WTC11 (cell line): ENCODE results near the gene ARL4C. TPM values are rescaled to one million over a fixed set of nuclear protein-coding genes. Genes with fewer than 3 reads are reported as not detected.

ENCODE experiments used
- ATAC-seq: fragments of 200-7000 bp; cut with Tn5 transposase; 2 replicates; pipeline ENCODE4 v1.10.0; 2021; ENCODE audit warnings: mild to moderate bottlenecking, moderate library complexity
- CTCF ChIA-PET: fragments of 300-600 bp; sonication (Branson Sonifier 250); formaldehyde crosslinking; loops from one replicate; lab custom pipeline; 2021; ENCODE audit warnings: antibody characterized with exemption; lab: Charles Lee
- POLR2A ChIA-PET: fragments of 350-600 bp; sonication (Branson Sonifier 250); formaldehyde crosslinking; loops from one replicate; lab custom pipeline; 2021; ENCODE audit warnings: antibody characterized with exemption; lab: Charles Lee
- DNase-seq: peaks from one replicate; pipeline ENCODE4 v3.0.0; 2021; ENCODE audit warnings: low spot score
- H3K27ac Mint-ChIP-seq: 2 replicates; pipeline ENCODE4 v1.8.0; 2021; ENCODE audit warnings: mixed read lengths
- H3K27me3 Mint-ChIP-seq: 2 replicates; pipeline ENCODE4 v1.8.0; 2021; ENCODE audit warnings: low read depth, mild to moderate bottlenecking, moderate library complexity, mixed read lengths
- H3K36me3 Mint-ChIP-seq: 2 replicates; pipeline ENCODE4 v1.8.0; 2021; ENCODE audit warnings: mixed read lengths
- H3K4me1 Mint-ChIP-seq: 2 replicates; pipeline ENCODE4 v1.8.0; 2022; ENCODE audit warnings: mixed read lengths
- H3K4me3 Mint-ChIP-seq: 2 replicates; pipeline ENCODE4 v1.8.0; 2021; ENCODE audit warnings: mild to moderate bottlenecking, moderate library complexity, mixed read lengths
- H3K9me3 Mint-ChIP-seq: 2 replicates; pipeline ENCODE4 v1.8.0; 2021; ENCODE audit warnings: mixed read lengths
- AFF4 ChIP-seq: sonication (generic); formaldehyde crosslinking; IDR thresholded peaks from 2 replicates; pipeline ENCODE4 v1.8.1; 2023; ENCODE audit warnings: mild to moderate bottlenecking, missing genetic modification reagents, borderline replicate concordance
- AR ChIP-seq: fragments of 250-450 bp; sonication (Bioruptor Pico); IDR thresholded peaks from 2 replicates; pipeline ENCODE4 v1.9.0; 2021; ENCODE audit warnings: mild to moderate bottlenecking
- ATF1 ChIP-seq: sonication (generic); formaldehyde crosslinking; IDR thresholded peaks from 2 replicates; pipeline ENCODE4 v1.8.1; 2023; ENCODE audit warnings: mild to moderate bottlenecking, moderate library complexity, missing genetic modification reagents
- CTCF ChIP-seq: fragments of 200-600 bp; IDR thresholded peaks from 2 replicates; pipeline ENCODE4 v1.8.0; 2022; ENCODE audit warnings: antibody characterized with exemption
- E2F4 ChIP-seq: sonication (generic); formaldehyde crosslinking; IDR thresholded peaks from 2 replicates; pipeline ENCODE4 v1.8.1; 2022; ENCODE audit warnings: low read depth, mild to moderate bottlenecking, moderate library complexity, missing genetic modification reagents, borderline replicate concordance
- ETV6 ChIP-seq: sonication (generic); formaldehyde crosslinking; IDR thresholded peaks from 2 replicates; pipeline ENCODE4 v1.8.1; 2022; ENCODE audit warnings: mild to moderate bottlenecking, missing genetic modification reagents
- HMGXB4 ChIP-seq: sonication (generic); formaldehyde crosslinking; IDR thresholded peaks from 2 replicates; pipeline ENCODE4 v1.8.1; 2023; ENCODE audit warnings: mild to moderate bottlenecking, moderate library complexity, missing genetic modification reagents
- JAZF1 ChIP-seq: fragments of 250-450 bp; sonication (Bioruptor Pico); IDR thresholded peaks from 2 replicates; pipeline ENCODE4 v1.9.0; 2021; ENCODE audit warnings: moderate library complexity, mild to moderate bottlenecking, inconsistent platforms
- NFATC4 ChIP-seq: fragments of 250-450 bp; sonication (Bioruptor Pico); IDR thresholded peaks from 2 replicates; pipeline ENCODE4 v1.9.0; 2021; ENCODE audit warnings: mild to moderate bottlenecking
- PREB ChIP-seq: sonication (generic); formaldehyde crosslinking; IDR thresholded peaks from 2 replicates; pipeline ENCODE4 v1.8.1; 2022; ENCODE audit warnings: mild to moderate bottlenecking, missing genetic modification reagents, moderate library complexity, borderline replicate concordance
- SMAD3 ChIP-seq: sonication (generic); formaldehyde crosslinking; IDR thresholded peaks from 2 replicates; pipeline ENCODE4 v1.8.0; 2022; ENCODE audit warnings: missing genetic modification reagents, mild to moderate bottlenecking, borderline replicate concordance
- TCF7 ChIP-seq: sonication (generic); formaldehyde crosslinking; IDR thresholded peaks from 2 replicates; pipeline ENCODE4 v1.8.0; 2022; ENCODE audit warnings: mild to moderate bottlenecking, low read depth, missing genetic modification reagents, moderate library complexity
- TP53 ChIP-seq: sonication (generic); formaldehyde crosslinking; IDR thresholded peaks from 2 replicates; pipeline ENCODE4 v1.8.1; 2023; ENCODE audit warnings: mild to moderate bottlenecking, missing genetic modification reagents
- USF2 ChIP-seq: sonication (generic); formaldehyde crosslinking; IDR thresholded peaks from 2 replicates; pipeline ENCODE4 v1.8.1; 2023; ENCODE audit warnings: mild to moderate bottlenecking, missing genetic modification reagents, moderate library complexity
- ZMAT4 ChIP-seq: fragments of 250-450 bp; sonication (Bioruptor Pico); IDR thresholded peaks from 2 replicates; pipeline ENCODE4 v1.9.0; 2021; ENCODE audit warnings: mild to moderate bottlenecking
- ZNF512 ChIP-seq: sonication (generic); formaldehyde crosslinking; IDR thresholded peaks from 2 replicates; pipeline ENCODE4 v1.8.1; 2022; ENCODE audit warnings: missing genetic modification reagents, borderline replicate concordance
- total RNA-seq: library from RNA; stranded (reverse); gene quantifications from 3 replicates; pipeline ENCODE4 v1.2.3, GENCODE V29; 2021

Gene ARL4C
- total RNA-seq, 1 experiment from 2014 or later: 10.6 TPM

- ATAC-seq (peak; percentile 77), DNase-seq (peak; percentile 88)
- H3K27me3 Mint-ChIP-seq: peaks cover 17% of the 10 kb centered on the region
- ChIA-PET POLR2A (no interaction called here), CTCF (interaction anchor here (0.6 to 1.9 kb wide), 42 partner anchors 9 to 1202 kb away, joined by 3 to 15 read pairs (median 3); partner anchors contain the start of gene ARL4C)
- peaks cover 48% of the 10 kb centered on the region for H3K4me1 Mint-ChIP-seq
- no peak overlapping the region for H3K27ac Mint-ChIP-seq
- H3K9me3 Mint-ChIP-seq: no peaks in the 10 kb centered on the region
- no peak for TF ChIP-seq TCF7 (CRISPR knock-in tag)
- TF ChIP-seq NFATC4 (CRISPR knock-in tag): no peak
- TF ChIP-seq E2F4 (CRISPR knock-in tag): no peak
- TF ChIP-seq USF2 (CRISPR knock-in tag): no peak
- TF ChIP-seq ZMAT4 (CRISPR knock-in tag): no peak
- TF ChIP-seq CTCF: peak; percentile 94
- no peak for TF ChIP-seq AR
- TF ChIP-seq ETV6 (CRISPR knock-in tag): peak; percentile 63; the same call in 1 of the 2 replicates
- no peak for TF ChIP-seq ATF1
- 0 out of 2 replicates have a peak, but pooled peaks have one; percentile 31 for TF ChIP-seq HMGXB4 (CRISPR knock-in tag)
- TF ChIP-seq AFF4 (CRISPR knock-in tag): no peak
- no peak for TF ChIP-seq TP53 (CRISPR knock-in tag)
- TF ChIP-seq JAZF1 (CRISPR knock-in tag): no peak
- 0 out of 2 replicates have a peak, but pooled peaks have one; percentile 42 for TF ChIP-seq SMAD3 (CRISPR knock-in tag)
- peak; percentile 85; the same call in 1 of the 2 replicates for TF ChIP-seq ZNF512 (CRISPR knock-in tag)
- no peak for TF ChIP-seq PREB (CRISPR knock-in tag)
- H3K36me3 Mint-ChIP-seq: no peaks in the 10 kb centered on the region
- H3K4me3 Mint-ChIP-seq: peak overlapping the region; percentile 54
These were observed 48.1 kb upstream of the ARL4C start for GRCh38 chr2:234544659-234545611.
